ENCODE measurements around the gene SAA4. TPM values are rescaled to one million over a fixed set of nuclear protein-coding genes. Genes with fewer than 3 reads are reported as not detected.
A peak's percentile ranks its signal among the peaks of the same experiment; 100 is the strongest.

SAA4 gene
- total RNA-seq, 1 experiment from 2014 or later: 0.50 TPM

GRCh38 chr11:18277565-18278271, 41.1 kb upstream of the SAA4 start:
- DNase-seq (ENCODE audit: low spot score) (no peak), ATAC-seq (no peak)
- Mint-ChIP-seq H3K4me1 (no peaks in the 10 kb centered on the region), H3K4me3 (no peak overlapping the region), H3K27me3 (ENCODE audit: low read depth) (no peaks in the 10 kb centered on the region), H3K36me3 (peaks cover 35% of the 10 kb centered on the region), H3K9me3 (peaks cover 4% of the 10 kb centered on the region; the same call in 1 of the 2 replicates), H3K27ac (peak overlapping the region; percentile 57; the same call in 1 of the 2 replicates)
- TF ChIP-seq ZNF423 (CRISPR knock-in tag; IDR thresholded peaks at IDR 0.05): no peak
- TF ChIP-seq, protein P1, sequence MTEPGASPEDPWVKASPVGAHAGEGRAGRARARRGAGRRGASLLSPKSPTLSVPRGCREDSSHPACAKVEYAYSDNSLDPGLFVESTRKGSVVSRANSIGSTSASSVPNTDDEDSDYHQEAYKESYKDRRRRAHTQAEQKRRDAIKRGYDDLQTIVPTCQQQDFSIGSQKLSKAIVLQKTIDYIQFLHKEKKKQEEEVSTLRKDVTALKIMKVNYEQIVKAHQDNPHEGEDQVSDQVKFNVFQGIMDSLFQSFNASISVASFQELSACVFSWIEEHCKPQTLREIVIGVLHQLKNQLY (CRISPR knock-in tag; IDR thresholded peaks at IDR 0.05): no peak
- TF ChIP-seq, protein P2, sequence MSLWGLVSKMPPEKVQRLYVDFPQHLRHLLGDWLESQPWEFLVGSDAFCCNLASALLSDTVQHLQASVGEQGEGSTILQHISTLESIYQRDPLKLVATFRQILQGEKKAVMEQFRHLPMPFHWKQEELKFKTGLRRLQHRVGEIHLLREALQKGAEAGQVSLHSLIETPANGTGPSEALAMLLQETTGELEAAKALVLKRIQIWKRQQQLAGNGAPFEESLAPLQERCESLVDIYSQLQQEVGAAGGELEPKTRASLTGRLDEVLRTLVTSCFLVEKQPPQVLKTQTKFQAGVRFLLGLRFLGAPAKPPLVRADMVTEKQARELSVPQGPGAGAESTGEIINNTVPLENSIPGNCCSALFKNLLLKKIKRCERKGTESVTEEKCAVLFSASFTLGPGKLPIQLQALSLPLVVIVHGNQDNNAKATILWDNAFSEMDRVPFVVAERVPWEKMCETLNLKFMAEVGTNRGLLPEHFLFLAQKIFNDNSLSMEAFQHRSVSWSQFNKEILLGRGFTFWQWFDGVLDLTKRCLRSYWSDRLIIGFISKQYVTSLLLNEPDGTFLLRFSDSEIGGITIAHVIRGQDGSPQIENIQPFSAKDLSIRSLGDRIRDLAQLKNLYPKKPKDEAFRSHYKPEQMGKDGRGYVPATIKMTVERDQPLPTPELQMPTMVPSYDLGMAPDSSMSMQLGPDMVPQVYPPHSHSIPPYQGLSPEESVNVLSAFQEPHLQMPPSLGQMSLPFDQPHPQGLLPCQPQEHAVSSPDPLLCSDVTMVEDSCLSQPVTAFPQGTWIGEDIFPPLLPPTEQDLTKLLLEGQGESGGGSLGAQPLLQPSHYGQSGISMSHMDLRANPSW (CRISPR knock-in tag; conservative IDR thresholded peaks at IDR 0.05; ENCODE audit: low read depth): no peak
- no peak for TF ChIP-seq OVOL2 (CRISPR knock-in tag; IDR thresholded peaks at IDR 0.05; ENCODE audit: borderline replicate concordance)
- TF ChIP-seq ATF3 (CRISPR knock-in tag; conservative IDR thresholded peaks at IDR 0.05): no peak
- no peak for TF ChIP-seq ZBTB21 (CRISPR knock-in tag; IDR thresholded peaks at IDR 0.05; ENCODE audit: borderline replicate concordance)
- POLR2A ChIA-PET: no interaction called here
- CTCF ChIA-PET: interaction anchor here (0.8 to 1.6 kb wide), 2 partner anchors 34 to 162 kb away, joined by 4 to 7 read pairs; no protein-coding TSS in a partner anchor

GRCh38 chr11:18271206-18271605, 34.6 kb upstream of the SAA4 start:
- no peak for TF ChIP-seq ZNF512 (CRISPR knock-in tag; IDR thresholded peaks at IDR 0.05; ENCODE audit: borderline replicate concordance)
- no peak for TF ChIP-seq FOXJ3 (CRISPR knock-in tag; IDR thresholded peaks at IDR 0.05; ENCODE audit: borderline replicate concordance)
- TF ChIP-seq ESRRA (CRISPR knock-in tag; IDR thresholded peaks at IDR 0.05; ENCODE audit: borderline replicate concordance): no peak
- TF ChIP-seq CTCF (IDR thresholded peaks at IDR 0.05): no peak
- no peak for TF ChIP-seq RORB (CRISPR knock-in tag; IDR thresholded peaks at IDR 0.05)
- no peak for TF ChIP-seq AR (CRISPR knock-in tag; IDR thresholded peaks at IDR 0.05)
- TF ChIP-seq NR3C1 (CRISPR knock-in tag; conservative IDR thresholded peaks at IDR 0.05; ENCODE audit: low read depth): no peak
- TF ChIP-seq PREB (CRISPR knock-in tag; IDR thresholded peaks at IDR 0.05; ENCODE audit: borderline replicate concordance): no peak
- TF ChIP-seq NFATC4 (CRISPR knock-in tag; IDR thresholded peaks at IDR 0.05): no peak
- Mint-ChIP-seq H3K4me1 (no peaks in the 10 kb centered on the region), H3K36me3 (peaks cover 4% of the 10 kb centered on the region), H3K4me3 (no peak overlapping the region), H3K9me3 (peaks cover 4% of the 10 kb centered on the region; the same call in 1 of the 2 replicates), H3K27me3 (ENCODE audit: low read depth) (no peaks in the 10 kb centered on the region), H3K27ac (no peak overlapping the region)
- ChIA-PET CTCF (no interaction called here), POLR2A (no interaction called here)
- DNase-seq (ENCODE audit: low spot score) (no peak), ATAC-seq (no peak)
